Measurements from ENCODE around the gene KL. TPM values are rescaled to one million over a fixed set of nuclear protein-coding genes. Genes with fewer than 3 reads are reported as not detected.

Gene KL
- total and polyA plus RNA-seq, 12 donors, result 0.24 to 2.8 (median 0.78) TPM

DNA sequence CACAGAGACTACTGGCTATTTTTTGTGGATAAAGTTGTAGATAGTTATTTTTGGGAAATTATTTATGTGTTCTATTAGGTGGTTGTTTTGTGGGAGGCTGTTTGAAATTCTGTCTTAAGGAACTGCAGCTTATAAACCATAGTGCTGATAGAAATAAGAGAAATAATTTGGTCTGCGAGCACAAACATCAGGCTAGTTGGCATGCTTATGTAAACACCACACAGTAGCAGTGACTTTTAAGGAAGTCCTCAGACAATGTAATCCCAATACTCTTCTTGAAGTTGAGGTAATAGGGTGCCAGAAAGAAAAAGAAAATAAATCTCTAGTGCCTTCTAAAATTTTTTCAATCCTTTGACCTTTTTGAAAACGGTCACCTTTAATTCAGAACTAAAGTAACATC, 23.9 kb downstream of the KL start:
- DNase-seq, result no peak
- H3K4me1 ChIP-seq (replicated peaks in 1 of 2), result no peaks in the 10 kb centered on the region
- intact Hi-C loops (cut with DNase I), result no loop called here
- TF ChIP-seq, protein P1, sequence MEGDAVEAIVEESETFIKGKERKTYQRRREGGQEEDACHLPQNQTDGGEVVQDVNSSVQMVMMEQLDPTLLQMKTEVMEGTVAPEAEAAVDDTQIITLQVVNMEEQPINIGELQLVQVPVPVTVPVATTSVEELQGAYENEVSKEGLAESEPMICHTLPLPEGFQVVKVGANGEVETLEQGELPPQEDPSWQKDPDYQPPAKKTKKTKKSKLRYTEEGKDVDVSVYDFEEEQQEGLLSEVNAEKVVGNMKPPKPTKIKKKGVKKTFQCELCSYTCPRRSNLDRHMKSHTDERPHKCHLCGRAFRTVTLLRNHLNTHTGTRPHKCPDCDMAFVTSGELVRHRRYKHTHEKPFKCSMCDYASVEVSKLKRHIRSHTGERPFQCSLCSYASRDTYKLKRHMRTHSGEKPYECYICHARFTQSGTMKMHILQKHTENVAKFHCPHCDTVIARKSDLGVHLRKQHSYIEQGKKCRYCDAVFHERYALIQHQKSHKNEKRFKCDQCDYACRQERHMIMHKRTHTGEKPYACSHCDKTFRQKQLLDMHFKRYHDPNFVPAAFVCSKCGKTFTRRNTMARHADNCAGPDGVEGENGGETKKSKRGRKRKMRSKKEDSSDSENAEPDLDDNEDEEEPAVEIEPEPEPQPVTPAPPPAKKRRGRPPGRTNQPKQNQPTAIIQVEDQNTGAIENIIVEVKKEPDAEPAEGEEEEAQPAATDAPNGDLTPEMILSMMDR (IDR thresholded peaks at IDR 0.05), result no peak
- no peak for TF ChIP-seq POLR2A (IDR thresholded peaks at IDR 0.05)
- no peak overlapping the region for H3K4me3 ChIP-seq
- H3K27me3 ChIP-seq, result no peaks in the 10 kb centered on the region
- no peaks in the 10 kb centered on the region for H3K9me3 ChIP-seq (replicated peaks in 1 of 3)
- 52 to 64% (median 55%) methylated on average over 2 of the region's 2 CpGs for WGBS, 4 donors
- no peaks in the 10 kb centered on the region for H3K36me3 ChIP-seq (replicated peaks in 1 of 2)
- no peak overlapping the region for H3K27ac ChIP-seq

DNA sequence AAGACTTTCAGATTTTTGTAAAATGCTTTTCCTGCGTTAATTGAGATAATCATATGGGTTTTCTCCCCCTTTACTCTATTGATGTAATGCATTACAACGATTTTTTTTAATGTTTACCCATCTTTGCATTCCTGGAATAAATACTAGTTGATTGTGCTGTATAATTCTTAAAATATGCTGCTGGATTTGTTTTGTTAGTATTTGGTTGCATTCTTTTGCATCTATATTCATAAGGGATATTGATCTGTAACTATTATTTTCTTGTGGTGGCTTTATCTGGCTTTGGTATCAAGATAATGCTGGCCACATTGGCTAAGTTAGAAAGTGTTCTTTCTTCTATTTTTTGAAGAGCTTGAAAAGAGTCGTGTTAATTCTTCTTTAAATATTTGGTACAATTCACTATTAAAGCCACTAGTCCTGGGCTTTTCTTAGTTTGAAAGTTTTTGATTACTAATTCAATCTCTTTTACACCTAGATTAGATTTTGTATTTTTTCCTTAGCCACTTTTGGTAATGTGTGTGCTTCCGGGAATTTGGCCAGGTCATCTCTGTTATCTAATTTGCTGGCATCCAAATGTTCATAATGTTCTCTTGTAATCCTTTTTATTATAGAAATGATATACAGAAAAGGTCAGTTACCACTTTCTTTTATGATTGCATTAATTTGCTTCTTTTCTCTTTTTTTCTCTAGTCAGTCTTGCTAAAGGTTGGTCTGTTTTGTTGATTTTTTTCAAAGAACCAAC, 29.8 kb downstream of the KL start:
- Histone ChIP-seq H3K36me3 (replicated peaks in 1 of 2) (no peaks in the 10 kb centered on the region), H3K4me3 (no peak overlapping the region), H3K27me3 (no peaks in the 10 kb centered on the region), H3K27ac (no peak overlapping the region), H3K4me1 (replicated peaks in 1 of 2) (peaks cover 4 to 6% of the 10 kb centered on the region in 2 donors), H3K9me3 (replicated peaks in 1 of 3) (no peaks in the 10 kb centered on the region)
- 71 to 81% (median 78%) methylated on average over 4 of the region's 4 CpGs for WGBS, 4 donors
- no peak for DNase-seq
- TF ChIP-seq, protein P1 (IDR thresholded peaks at IDR 0.05), result no peak
- no peak for TF ChIP-seq POLR2A (IDR thresholded peaks at IDR 0.05)
- intact Hi-C loops (cut with DNase I), result no loop called here

DNA sequence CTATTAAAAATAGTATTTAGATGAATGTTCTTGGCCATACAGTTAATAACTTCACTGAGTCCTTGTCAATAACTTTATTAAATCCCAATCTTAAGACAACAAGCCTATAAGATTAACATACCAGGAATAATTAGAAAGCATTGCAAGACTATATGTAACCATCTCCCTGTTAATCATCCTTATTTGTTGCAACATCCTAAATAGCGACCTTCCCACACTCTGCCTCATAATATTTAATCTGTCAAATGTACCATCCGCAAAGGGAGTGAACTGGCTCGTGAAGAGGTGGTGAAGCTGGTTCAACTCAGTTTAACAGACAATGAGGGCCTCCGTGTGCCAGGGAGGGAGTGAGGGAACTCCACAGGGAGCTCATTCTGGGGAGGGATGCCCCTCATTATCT, 33.9 kb downstream of the KL start:
- 19 to 55% (median 38%) methylated on average over 3 to 4 of the region's 4 CpGs for WGBS, 4 donors
- peaks cover 4 to 6% of the 10 kb centered on the region in 2 donors for H3K4me1 ChIP-seq (replicated peaks in 1 of 2)
- intact Hi-C loops (cut with DNase I), result no loop called here
- no peak for TF ChIP-seq POLR2A (IDR thresholded peaks at IDR 0.05)
- TF ChIP-seq, protein P1 (IDR thresholded peaks at IDR 0.05), result no peak
- H3K9me3 ChIP-seq (replicated peaks in 1 of 3), result no peaks in the 10 kb centered on the region
- no peaks in the 10 kb centered on the region for H3K36me3 ChIP-seq (replicated peaks in 1 of 2)
- DNase-seq, result no peak
- H3K4me3 ChIP-seq, result no peak overlapping the region
- H3K27ac ChIP-seq, result no peak overlapping the region
- H3K27me3 ChIP-seq, result no peaks in the 10 kb centered on the region

DNA sequence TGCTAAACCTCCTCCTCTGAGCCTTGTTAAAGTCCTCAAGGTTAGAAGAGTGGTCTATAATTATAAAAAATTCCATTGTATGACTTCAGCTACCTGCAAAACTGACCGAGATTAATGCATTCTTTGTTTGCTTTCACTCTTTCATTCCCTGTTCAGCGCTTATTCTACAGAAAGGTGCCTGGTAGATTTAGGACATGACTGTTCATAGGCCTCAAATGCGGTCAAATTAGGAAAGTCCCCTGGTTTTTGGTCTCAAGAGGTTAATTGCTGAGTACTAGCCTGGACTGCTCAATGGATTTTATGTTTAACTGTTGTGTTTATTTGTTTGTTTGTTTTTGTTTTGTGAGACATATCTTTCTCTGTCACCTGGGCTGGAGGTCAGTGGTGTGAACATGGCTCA, 35.4 kb downstream of the KL start:
- DNase-seq, result no peak
- intact Hi-C loops (cut with DNase I), result no loop called here
- 89 to 95% (median 93%) methylated on average over 3 of the region's 3 CpGs for WGBS, 4 donors
- H3K4me1 ChIP-seq (replicated peaks in 1 of 2), result peaks cover under 1 to 2% of the 10 kb centered on the region in 2 donors
- H3K36me3 ChIP-seq (replicated peaks in 1 of 2), result no peaks in the 10 kb centered on the region
- H3K27me3 ChIP-seq, result no peaks in the 10 kb centered on the region
- no peaks in the 10 kb centered on the region for H3K9me3 ChIP-seq (replicated peaks in 1 of 3)
- H3K4me3 ChIP-seq, result no peak overlapping the region
- no peak overlapping the region for H3K27ac ChIP-seq
- TF ChIP-seq, protein P1 (IDR thresholded peaks at IDR 0.05), result no peak
- TF ChIP-seq POLR2A (IDR thresholded peaks at IDR 0.05), result no peak

Data from adrenal gland (tissue), 12 donors.